Left lung (tissue), 10 donors: ENCODE data around the gene TPCN2. TPM values are rescaled to one million over a fixed set of nuclear protein-coding genes. Genes with fewer than 3 reads are reported as not detected.

Source experiments
- ATAC-seq: fragments of 200-7000 bp; cut with Tn5 transposase; one replicate; pipeline ENCODE4 v1.9.1; 2020; ENCODE audit warnings: moderate library complexity
- DNase-seq, 4 donors: peaks; one replicate each; pipeline ENCODE4 v3.0.0-alpha.2; 2013 to 2020
- H3K27ac ChIP-seq, 2 donors: fragments of 200-600 bp; sonication (generic) in 1 of 2; one replicate each; pipeline versions ENCODE4 v1.5.0 to v1.8.0; 2020 to 2021
- H3K27me3 ChIP-seq, 2 donors: fragments of 200-600 bp; sonication (generic) in 1 of 2; one replicate each; pipeline versions ENCODE4 v1.5.0 to v1.8.0; 2020 to 2021
- H3K36me3 ChIP-seq, 2 donors: fragments of 200-600 bp; sonication (generic) in 1 of 2; one replicate each; pipeline versions ENCODE4 v1.5.0 to v1.8.0; 2020 to 2021
- H3K4me1 ChIP-seq, 2 donors: fragments of 200-600 bp; one replicate each; pipeline ENCODE4 v1.8.0; 2021
- H3K4me3 ChIP-seq, 2 donors: fragments of 200-600 bp; sonication (generic) in 1 of 2; one replicate each; pipeline versions ENCODE4 v1.5.0 to v1.8.0; 2020 to 2021; ENCODE audit warnings: mild to moderate bottlenecking in 1 of 2
- H3K9me3 ChIP-seq, 2 donors: fragments of 200-600 bp; sonication (generic) in 1 of 2; one replicate each; pipeline versions ENCODE4 v1.5.0 to v1.8.0; 2020 to 2021
- intact Hi-C, 2 donors: fragments of 100-400 bp; cut with DNase I; formaldehyde crosslinking; loops; one replicate each; pipeline versions ENCODE4 v1.11.2 to v1.14.2; 2022
- polyA plus RNA-seq, 6 donors: library from polyadenylated mRNA; unstranded; fragments of 120-200 nt; gene quantifications; one replicate each; pipeline ENCODE4 v1.2.1, GENCODE V29; 2013; ENCODE audit not compliant: insufficient read length in 6 of 6
- total RNA-seq, 2 donors: library from RNA; stranded (reverse); fragmentation: NEBNext Ultra II Directional; extraction: Animal tissue kit (Norgen Biotek cat#: 25700); gene quantifications; one replicate each; pipeline ENCODE4 v1.2.1, GENCODE V29; 2021
- TF ChIP-seq, protein P1 (sequence below), 2 donors: fragments of 200-600 bp; sonication (generic) in 1 of 2; IDR thresholded peaks; one replicate each; pipeline versions ENCODE4 v1.5.0 to v1.8.0; 2021; ENCODE audit warnings: antibody characterized with exemption in 2 of 2
- donor health status: DM: no; HTN: yes; CAD: no.
- donor health status: DM: no; HTN: no; CAD: no.

TPCN2 gene
- total and polyA plus RNA-seq, 8 donors, result 12.1 to 22.0 (median 14.9) TPM

DNA sequence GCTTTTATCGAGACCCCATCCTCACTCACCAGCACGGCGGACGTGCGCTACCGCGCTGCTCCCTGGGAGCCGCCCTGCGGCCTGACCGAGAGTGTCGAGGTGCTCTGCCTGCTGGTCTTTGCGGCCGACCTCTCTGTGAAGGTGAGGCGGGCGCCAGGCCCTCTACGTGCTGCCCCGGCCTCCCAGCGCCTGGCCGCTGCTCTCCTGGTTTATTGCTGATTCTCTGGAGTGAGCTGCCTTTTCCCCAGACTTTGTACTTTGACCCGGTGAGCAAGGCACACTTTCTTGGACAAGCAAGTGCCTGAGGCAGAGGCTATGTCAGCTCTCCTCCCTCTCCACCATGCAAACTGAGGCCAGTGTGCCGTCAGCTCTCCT, 6.5 kb downstream of the TPCN2 start:
- TF ChIP-seq, protein P1, sequence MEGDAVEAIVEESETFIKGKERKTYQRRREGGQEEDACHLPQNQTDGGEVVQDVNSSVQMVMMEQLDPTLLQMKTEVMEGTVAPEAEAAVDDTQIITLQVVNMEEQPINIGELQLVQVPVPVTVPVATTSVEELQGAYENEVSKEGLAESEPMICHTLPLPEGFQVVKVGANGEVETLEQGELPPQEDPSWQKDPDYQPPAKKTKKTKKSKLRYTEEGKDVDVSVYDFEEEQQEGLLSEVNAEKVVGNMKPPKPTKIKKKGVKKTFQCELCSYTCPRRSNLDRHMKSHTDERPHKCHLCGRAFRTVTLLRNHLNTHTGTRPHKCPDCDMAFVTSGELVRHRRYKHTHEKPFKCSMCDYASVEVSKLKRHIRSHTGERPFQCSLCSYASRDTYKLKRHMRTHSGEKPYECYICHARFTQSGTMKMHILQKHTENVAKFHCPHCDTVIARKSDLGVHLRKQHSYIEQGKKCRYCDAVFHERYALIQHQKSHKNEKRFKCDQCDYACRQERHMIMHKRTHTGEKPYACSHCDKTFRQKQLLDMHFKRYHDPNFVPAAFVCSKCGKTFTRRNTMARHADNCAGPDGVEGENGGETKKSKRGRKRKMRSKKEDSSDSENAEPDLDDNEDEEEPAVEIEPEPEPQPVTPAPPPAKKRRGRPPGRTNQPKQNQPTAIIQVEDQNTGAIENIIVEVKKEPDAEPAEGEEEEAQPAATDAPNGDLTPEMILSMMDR (IDR thresholded peaks at IDR 0.05), result no peak
- Histone ChIP-seq H3K36me3 (peaks cover 0 to 62% of the 10 kb centered on the region in 2 donors), H3K27ac (no peak overlapping the region), H3K4me3 (no peak overlapping the region), H3K4me1 (peaks cover 0 to 42% of the 10 kb centered on the region in 2 donors), H3K27me3 (no peaks in the 10 kb centered on the region), H3K9me3 (no peaks in the 10 kb centered on the region)
- intact Hi-C loops, result no loop called here
- ATAC-seq, result no peak
- peak in 1 of 4 donors; percentile 63 for DNase-seq

DNA sequence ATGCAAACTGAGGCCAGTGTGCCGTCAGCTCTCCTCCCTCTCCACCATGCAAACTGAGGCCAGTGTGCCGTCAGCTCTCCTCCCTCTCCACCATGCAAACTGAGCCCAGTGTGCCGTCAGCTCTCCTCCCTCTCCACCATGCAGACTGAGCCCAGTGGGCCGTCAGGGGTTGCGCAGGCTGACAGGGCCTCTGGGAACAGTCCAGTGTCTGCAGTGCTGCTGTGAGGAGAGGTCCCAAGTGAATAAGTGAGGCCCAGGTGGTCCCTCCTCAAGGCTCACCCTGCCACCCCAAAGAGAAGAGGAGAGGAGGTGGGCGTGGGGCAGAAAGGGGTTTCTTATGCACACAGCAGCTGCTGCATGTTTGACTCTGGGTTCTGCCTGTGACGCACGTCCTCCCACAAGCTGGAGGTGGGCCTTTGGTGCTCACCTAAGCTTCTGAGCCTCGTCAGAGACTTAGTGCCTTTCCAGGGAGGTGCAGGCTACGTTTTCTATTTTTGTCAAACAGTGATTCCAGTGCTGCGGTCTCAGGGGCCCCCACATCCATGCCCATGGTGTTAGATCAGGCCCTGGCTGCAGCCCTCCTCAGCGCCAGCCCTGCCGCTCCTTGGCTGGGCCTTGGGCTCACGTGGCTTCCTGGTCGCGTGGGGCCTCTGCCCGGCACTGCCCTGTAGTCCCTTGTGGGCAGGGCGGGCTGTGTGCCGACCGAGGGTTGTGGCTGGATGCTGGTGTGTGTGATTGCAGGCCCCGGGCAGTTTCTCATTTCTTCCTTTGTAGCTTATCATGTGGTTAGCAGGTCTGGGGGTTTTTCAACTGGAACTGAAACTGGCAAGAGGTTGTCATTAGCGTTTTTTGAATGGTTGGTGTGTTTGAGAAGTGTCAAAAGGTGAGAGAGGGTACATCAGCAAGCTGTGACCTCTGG, 7.1 kb downstream of the TPCN2 start:
- Histone ChIP-seq H3K9me3 (no peaks in the 10 kb centered on the region), H3K36me3 (peaks cover 0 to 69% of the 10 kb centered on the region in 2 donors), H3K4me1 (peaks cover 0 to 35% of the 10 kb centered on the region in 2 donors), H3K27ac (no peak overlapping the region), H3K27me3 (no peaks in the 10 kb centered on the region), H3K4me3 (no peak overlapping the region)
- intact Hi-C loops, result no loop called here
- TF ChIP-seq, protein P1 (IDR thresholded peaks at IDR 0.05), result no peak
- ATAC-seq (peak; percentile 71), DNase-seq (peak in 2 of 4 donors; percentile 70 to 86)

DNA sequence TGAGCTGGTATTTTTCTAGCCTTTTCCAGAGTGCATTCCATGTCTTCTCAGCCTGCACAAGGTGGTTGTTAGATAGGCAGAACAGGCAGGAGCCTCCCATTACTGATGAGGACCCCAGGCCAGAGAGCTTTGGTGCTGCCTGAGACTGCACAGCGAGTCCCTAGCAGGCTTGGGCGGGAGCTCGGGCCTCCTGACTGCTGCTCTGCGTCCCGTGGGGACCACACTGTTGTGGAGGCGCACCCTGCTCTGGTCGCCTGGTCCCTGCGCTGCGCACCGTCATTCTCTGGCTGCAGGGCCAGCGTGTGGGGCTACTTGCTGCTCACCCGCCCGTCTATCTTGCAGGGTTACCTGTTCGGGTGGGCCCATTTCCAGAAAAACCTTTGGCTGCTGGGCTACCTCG, 8.5 kb downstream of the TPCN2 start:
- DNase-seq (peak in 1 of 4 donors; percentile 65), ATAC-seq (no peak)
- TF ChIP-seq, protein P1 (IDR thresholded peaks at IDR 0.05), result no peak
- intact Hi-C loops, result no loop called here
- Histone ChIP-seq H3K4me1 (peaks cover 0 to 22% of the 10 kb centered on the region in 2 donors), H3K36me3 (peaks cover 0 to 72% of the 10 kb centered on the region in 2 donors), H3K27me3 (no peaks in the 10 kb centered on the region), H3K27ac (no peak overlapping the region), H3K4me3 (no peak overlapping the region), H3K9me3 (no peaks in the 10 kb centered on the region)

DNA sequence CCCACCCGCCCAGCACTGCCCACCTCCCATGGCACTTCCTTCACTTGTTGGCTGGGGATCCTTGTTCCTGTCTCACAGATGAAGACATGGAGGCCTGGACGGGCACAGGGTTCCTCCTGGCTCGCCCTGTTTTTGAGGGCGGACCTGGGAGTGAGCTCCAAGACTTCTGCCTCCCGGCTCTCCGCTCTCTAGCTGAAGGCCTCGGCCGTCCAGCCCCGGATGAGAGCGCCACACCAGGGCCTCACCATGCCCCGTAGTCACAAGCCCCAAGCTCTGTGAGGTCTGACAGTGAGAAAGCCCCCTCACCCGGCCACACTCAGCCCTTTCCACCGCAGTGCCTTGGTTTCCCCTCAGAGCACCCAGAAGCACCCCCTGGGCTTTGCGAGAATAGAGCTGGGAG, 9.1 kb downstream of the TPCN2 start:
- H3K36me3 ChIP-seq, result peaks cover 0 to 77% of the 10 kb centered on the region in 2 donors
- intact Hi-C loops, result no loop called here

More for the DNA sequence above, 9.1 kb downstream of the TPCN2 start:
- Histone ChIP-seq H3K27me3 (no peaks in the 10 kb centered on the region), H3K4me3 (no peak overlapping the region), H3K4me1 (peaks cover 0 to 17% of the 10 kb centered on the region in 2 donors), H3K27ac (no peak overlapping the region), H3K9me3 (no peaks in the 10 kb centered on the region)
- TF ChIP-seq, protein P1 (IDR thresholded peaks at IDR 0.05), result no peak
- DNase-seq, result peak in 1 of 4 donors; percentile 53
- ATAC-seq, result no peak
